Stimulated activated CD4-positive, alpha-beta T cell treated with anti-CD3 and anti-CD28 coated beads, TNF-alpha, amount 100 ng/mL, for 1 hour (primary cell): ENCODE results near the gene NSUN2.

Experiments
- DNase-seq, 3 donors: peaks; one replicate each; pipeline ENCODE4 v3.0.0-alpha.2; 2020; ENCODE audit warnings: low read depth in 3 of 3, low spot score in 1 of 3

NSUN2 gene

GRCh38 chr5:6567068-6567467 is 65.8 kb downstream of the NSUN2 start:
- DNase-seq, result no peak

DNA sequence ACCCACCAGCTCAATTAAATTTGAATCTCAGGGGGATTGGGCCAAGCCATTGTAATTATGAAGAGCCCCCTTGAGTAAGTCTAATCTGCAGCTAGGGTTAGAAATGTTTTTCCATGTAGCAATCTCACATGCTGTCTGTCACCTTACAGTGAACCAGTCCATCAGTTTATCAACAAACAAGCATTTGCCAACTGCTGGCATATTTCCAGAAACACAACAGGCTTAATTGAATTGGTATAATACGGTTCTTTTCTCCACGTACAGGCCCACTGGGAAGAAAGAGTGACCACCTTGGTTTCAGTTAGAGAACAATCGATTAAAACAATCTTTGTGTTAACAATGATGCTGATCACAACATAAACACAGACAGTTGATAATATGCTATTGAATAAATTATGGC is 67.4 kb downstream of the NSUN2 start:
- no peak for DNase-seq

- DNase-seq, result no peak
These were observed 74.9 kb downstream of the NSUN2 start for GRCh38 chr5:6557807-6558575.

DNA sequence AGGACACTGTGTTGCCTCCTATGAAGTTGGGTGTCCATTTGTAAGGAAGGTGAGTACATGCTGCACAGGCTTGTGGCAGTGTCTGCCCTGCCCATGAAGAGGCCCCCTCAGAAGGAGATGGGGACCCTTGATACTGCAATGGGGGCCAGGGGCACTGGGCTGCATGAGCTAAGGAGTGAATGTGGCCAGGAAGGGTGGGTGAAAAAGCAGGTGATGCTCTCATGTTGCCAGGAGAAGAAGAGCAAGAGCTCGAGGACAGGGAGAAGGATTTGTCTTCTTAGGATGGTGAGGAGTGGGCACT is 76.1 kb downstream of the NSUN2 start:
- DNase-seq, result no peak

GRCh38 chr5:6556089-6556801 is 76.6 kb downstream of the NSUN2 start:
- DNase-seq, result no peak

DNA sequence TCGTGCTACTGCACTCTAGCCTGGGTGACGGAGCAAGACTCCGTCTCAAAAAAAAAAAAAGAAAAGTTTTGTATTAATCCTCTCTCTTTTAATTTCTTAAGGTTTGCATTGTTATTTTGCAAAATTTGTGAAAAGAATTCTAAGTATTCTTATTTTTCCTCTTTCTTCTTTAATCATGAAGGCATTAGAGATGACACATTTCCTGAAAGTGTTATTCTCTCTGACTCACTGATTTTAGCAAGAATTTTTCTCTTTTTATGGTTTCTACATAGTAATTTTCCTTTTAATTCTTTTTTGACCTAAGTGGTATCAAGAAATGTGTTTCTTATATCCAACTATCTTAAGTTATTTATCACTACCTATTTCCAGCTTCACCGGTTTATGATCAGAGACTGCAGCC is 78.0 kb downstream of the NSUN2 start:
- no peak for DNase-seq

DNA sequence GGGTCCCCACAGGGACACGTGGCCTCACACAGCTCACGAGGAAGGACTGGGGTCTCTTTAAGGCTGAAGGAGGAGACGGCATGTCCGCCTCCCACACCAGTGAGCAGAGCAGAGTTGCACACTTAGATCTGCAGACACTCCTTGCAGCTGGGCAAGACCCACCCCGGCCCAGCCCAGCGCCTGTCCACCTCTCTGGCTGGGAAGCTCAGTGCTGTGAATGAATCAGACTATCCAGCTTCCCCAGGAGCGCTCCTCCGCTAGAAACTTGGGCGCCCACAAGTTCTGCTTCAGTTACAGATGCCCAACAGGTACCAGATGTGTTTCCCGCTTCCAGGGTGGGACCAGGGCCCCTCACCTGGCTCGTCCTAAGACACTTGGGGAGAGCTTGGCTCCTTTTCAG is 78.9 kb downstream of the NSUN2 start:
- no peak for DNase-seq

- no peak for DNase-seq
These were observed 80.2 kb downstream of the NSUN2 start for GRCh38 chr5:6552612-6553011.

GRCh38 chr5:6551955-6552313 is 80.9 kb downstream of the NSUN2 start:
- no peak for DNase-seq

DNA sequence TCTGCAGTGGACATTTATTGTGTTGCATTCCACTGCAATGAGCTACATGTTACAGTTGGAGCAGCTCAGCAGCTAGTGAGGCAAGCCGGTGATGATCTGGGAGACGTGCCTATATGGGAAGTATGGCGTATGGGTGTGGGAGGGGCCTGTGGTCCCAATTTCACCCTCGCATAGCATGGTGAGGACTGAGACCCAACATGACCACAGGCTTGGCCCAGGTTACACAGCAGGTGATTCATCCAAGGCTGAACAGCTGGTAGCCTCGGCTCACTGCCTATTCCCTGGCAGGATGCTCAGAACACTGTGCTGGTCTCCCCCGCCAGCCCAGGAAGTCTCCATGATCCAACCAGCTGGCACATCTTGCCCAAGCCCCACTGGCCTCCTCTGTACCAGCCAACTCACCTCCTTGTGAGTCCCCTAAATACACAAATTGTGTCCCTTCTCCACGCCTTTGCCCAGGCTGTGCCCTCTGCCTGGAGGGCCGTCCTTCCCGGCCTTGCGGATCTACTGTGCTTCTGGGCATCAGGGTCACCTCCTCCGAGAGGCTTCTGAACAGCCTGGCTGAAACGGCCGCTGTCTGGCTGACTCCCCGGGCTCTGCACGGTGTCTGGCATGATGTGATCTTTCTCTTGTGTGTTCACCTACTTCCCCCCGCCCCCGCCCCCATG is 81.4 kb downstream of the NSUN2 start:
- no peak for DNase-seq

DNA sequence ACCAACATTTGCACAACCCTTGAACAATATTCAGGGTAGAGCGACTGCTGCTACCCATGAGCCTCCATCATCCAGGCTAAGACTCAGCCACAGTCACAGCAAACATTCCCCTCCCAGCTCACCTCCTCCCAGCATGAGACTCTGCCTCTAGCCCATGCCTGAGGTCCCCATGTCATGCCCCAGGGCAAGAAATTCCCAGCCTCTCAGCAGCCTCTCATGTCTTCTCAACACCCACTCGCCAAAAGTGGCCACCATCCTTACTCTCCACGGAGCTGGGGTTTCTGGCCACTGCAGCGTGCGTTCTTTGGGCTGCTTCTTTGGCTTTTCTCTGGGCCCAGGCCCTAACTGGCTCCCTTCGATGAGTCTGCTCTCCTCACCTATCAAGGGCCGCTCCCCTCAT is 82.2 kb downstream of the NSUN2 start:
- DNase-seq, result no peak
